Lung (tissue), 12 donors: Measurements from ENCODE around the gene LTB4R. TPM values are rescaled to one million over a fixed set of nuclear protein-coding genes. Genes with fewer than 3 reads are reported as not detected.
A peak's percentile ranks its signal among the peaks of the same experiment; 100 is the strongest.

Source experiments
- ATAC-seq: fragments of 200-7000 bp; cut with Tn5 transposase; one replicate; pipeline ENCODE4 v1.9.1; 2020; ENCODE audit warnings: moderate number of reproducible peaks; ENCODE audit not compliant: insufficient read depth, low FRiP score
- DNase-seq, 3 donors: peaks; one replicate each; pipeline ENCODE4 v3.0.0-alpha.2; 2013 to 2017
- H3K27ac ChIP-seq, 2 donors: one replicate each; pipeline ENCODE4 v1.5.1; 2013; ENCODE audit warnings: mild to moderate bottlenecking in 2 of 2, moderate library complexity in 2 of 2, control low read depth in 1 of 2, inconsistent platforms in 1 of 2, low read depth in 1 of 2, low read length in 1 of 2
- H3K27me3 ChIP-seq, 3 donors: one replicate each; pipeline ENCODE4 v1.5.1; 2013; ENCODE audit warnings: low read length in 2 of 3; ENCODE audit not compliant: control insufficient read depth in 3 of 3, insufficient read depth in 3 of 3
- H3K36me3 ChIP-seq, 4 donors: one replicate each; pipeline ENCODE4 v1.5.1; 2013; ENCODE audit warnings: low read length in 4 of 4, mild to moderate bottlenecking in 1 of 4, moderate library complexity in 1 of 4; ENCODE audit not compliant: control insufficient read depth in 4 of 4, insufficient read depth in 4 of 4
- H3K4me1 ChIP-seq, 5 donors: one replicate each; pipeline ENCODE4 v1.5.1; 2013; ENCODE audit warnings: low read length in 5 of 5, mild to moderate bottlenecking in 2 of 5, moderate library complexity in 1 of 5; ENCODE audit not compliant: control insufficient read depth in 5 of 5, insufficient read depth in 5 of 5
- H3K4me3 ChIP-seq: one replicate; pipeline ENCODE4 v1.5.1; 2013; ENCODE audit warnings: mild to moderate bottlenecking, control low read depth, moderate library complexity
- H3K9ac ChIP-seq, 2 donors: one replicate each; pipeline ENCODE4 v1.5.1; 2013; ENCODE audit warnings: low read length in 2 of 2, control low read depth in 1 of 2; ENCODE audit not compliant: insufficient read depth in 1 of 2
- H3K9me3 ChIP-seq, 4 donors: one replicate each; pipeline ENCODE4 v1.5.1; 2013; ENCODE audit warnings: low read length in 3 of 4, mild to moderate bottlenecking in 1 of 4, moderate library complexity in 1 of 4; ENCODE audit not compliant: control insufficient read depth in 4 of 4, insufficient read depth in 3 of 4
- CTCF ChIP-seq: IDR thresholded peaks from 2 replicates; pipeline ENCODE4 v1.5.1; 2012; ENCODE audit warnings: mild to moderate bottlenecking; ENCODE audit errors: control extremely low read depth, extremely low read depth
- WGBS, 2 donors: extraction: QIAGEN DNeasy Blood & Tissue Kit; methylation state at CpG; one replicate each; pipeline ENCODE4 v1.1.7; 2013; 5-methylcytosine and 5-hydroxymethylcytosine counted together
- polyA plus RNA-seq, 2 donors: library from polyadenylated mRNA; stranded (reverse); fragments of 200-250 nt; gene quantifications; one replicate each; pipeline ENCODE4 v1.2.1, GENCODE V29; 2013
- total RNA-seq, 2 donors: library from RNA; depleted of rRNA in 1 of 2; stranded (reverse); fragments of >200 nt in 1 of 2; gene quantifications; one replicate each; pipeline ENCODE4 v1.2.1, GENCODE V29; 2014 to 2021
- donor health status: control.
- donor health status: control.
- donor health status: Bipolar disorder and iron deficiency.
- donor health status: healthy.
- donor health status: DM: yes; HTN: yes; CAD: no.

LTB4R gene
- total and polyA plus RNA-seq, 4 donors: 4.4 to 47.0 (median 11.0) TPM

- ATAC-seq: peak; percentile 93
- peak; percentile 93 to 95 (median 94) for DNase-seq
- no peak for TF ChIP-seq CTCF
- H3K27me3 ChIP-seq: no peaks in the 10 kb centered on the region
- H3K9ac ChIP-seq: peak within 1 kb of the TSS; percentile 79 to 93
- H3K36me3 ChIP-seq: peaks cover 8 to 40% (median 32%) of the 10 kb centered on the region in 4 donors
- H3K4me1 ChIP-seq: peaks cover 2 to 19% (median 13%) of the 10 kb centered on the region in 5 donors
- H3K4me3 ChIP-seq: peak within 1 kb of the TSS; percentile 80
- H3K9me3 ChIP-seq: no peaks in the 10 kb centered on the region
- WGBS, 2 donors: 0 to 1% methylated on average over 69 to 75 of the region's 75 CpGs
- H3K27ac ChIP-seq: peak within 1 kb of the TSS; percentile 76 to 88
These were observed 11.8 kb upstream of the LTB4R start, which contains the start of the genes DHRS1 and NOP9 for GRCh38 chr14:24299255-24300191. DHRS1 (minus strand) TSS chr14:24299780; CDS start chr14:24299106, 674 bp downstream. NOP9 (plus strand) TSS chr14:24299850; CDS start chr14:24299955, 105 bp downstream.

GRCh38 chr14:24300326-24300980 is 10.8 kb upstream of the LTB4R start:
- peak overlapping the region; percentile 76 to 88 for H3K27ac ChIP-seq
- peaks cover 2 to 19% (median 13%) of the 10 kb centered on the region in 5 donors for H3K4me1 ChIP-seq
- 30 to 36% methylated on average over 16 of the region's 16 CpGs for WGBS, 2 donors
- TF ChIP-seq CTCF: no peak
- H3K9ac ChIP-seq: peak overlapping the region; percentile 69 to 75
- H3K36me3 ChIP-seq: peaks cover 8 to 48% (median 40%) of the 10 kb centered on the region in 4 donors
- no peaks in the 10 kb centered on the region for H3K27me3 ChIP-seq
- ATAC-seq (no peak), DNase-seq (no peak)
- H3K4me3 ChIP-seq: peak overlapping the region; percentile 80
- no peaks in the 10 kb centered on the region for H3K9me3 ChIP-seq

GRCh38 chr14:24304019-24304387 is 7.3 kb upstream of the LTB4R start:
- Histone ChIP-seq H3K27ac (no peak overlapping the region), H3K27me3 (no peaks in the 10 kb centered on the region), H3K36me3 (peaks cover 11 to 56% (median 50%) of the 10 kb centered on the region in 4 donors), H3K9ac (no peak overlapping the region), H3K4me3 (no peak overlapping the region), H3K4me1 (peaks cover 0 to 15% (median 10%) of the 10 kb centered on the region in 5 donors), H3K9me3 (no peaks in the 10 kb centered on the region)
- DNase-seq: no peak
- no peak for ATAC-seq
- no peak for TF ChIP-seq CTCF
- WGBS, 2 donors: 98% methylated on average over 11 of the region's 11 CpGs
